HPDE6-E6E7 (cell line): ENCODE measurements around the gene SVOPL.
A peak's percentile ranks its signal among the peaks of the same experiment; 100 is the strongest.
"Not testable (repeated sequence)": the region's sequence is repeated elsewhere in the genome, so short reads cannot be mapped to it uniquely, and the experiment has no call there.

Source experiments
- DNase-seq: peaks from one replicate; pipeline ENCODE4 v3.0.0; 2011; ENCODE audit warnings: missing footprints; ENCODE audit errors: extremely low spot score

The SVOPL gene

GRCh38 chr7:138700857-138701536, at the start of gene SVOPL:
TSS of gene SVOPL (minus strand) at chr7:138701362. CDS start at chr7:138679045, 22,317 bp downstream.
- no peak for DNase-seq

- no peak for DNase-seq
These were observed 49.3 kb upstream of the SVOPL start for GRCh38 chr7:138750473-138750872.

GRCh38 chr7:138749960-138750359, 48.8 kb upstream of the SVOPL start:
- no peak for DNase-seq

- DNase-seq: no peak
These were observed 47.5 kb upstream of the SVOPL start for GRCh38 chr7:138748666-138749065.

- no peak for DNase-seq
These were observed 44.9 kb upstream of the SVOPL start for GRCh38 chr7:138746073-138746472.

- DNase-seq: no peak
These were observed 44.0 kb upstream of the SVOPL start for GRCh38 chr7:138745189-138745588.

- no peak for DNase-seq
These were observed 40.2 kb upstream of the SVOPL start for GRCh38 chr7:138741453-138741735.

GRCh38 chr7:138739859-138740258, 38.7 kb upstream of the SVOPL start:
- DNase-seq: no peak

GRCh38 chr7:138738551-138739335, 37.6 kb upstream of the SVOPL start:
- peak; percentile 50 for DNase-seq

GRCh38 chr7:138738114-138738513, 37.0 kb upstream of the SVOPL start:
- no peak for DNase-seq

- no peak for DNase-seq
These were observed 34.2 kb upstream of the SVOPL start for GRCh38 chr7:138735399-138735798.

GRCh38 chr7:138731733-138732132, 30.6 kb upstream of the SVOPL start:
- DNase-seq: not testable (repeated sequence)

- no peak for DNase-seq
These were observed 28.3 kb upstream of the SVOPL start for GRCh38 chr7:138729444-138729843.

GRCh38 chr7:138727336-138728099, 26.4 kb upstream of the SVOPL start:
- DNase-seq: peak; percentile 46

- no peak for DNase-seq
These were observed 25.1 kb upstream of the SVOPL start for GRCh38 chr7:138726288-138726687.

GRCh38 chr7:138720286-138720685, 19.1 kb upstream of the SVOPL start:
- DNase-seq: peak; percentile 16

- no peak for DNase-seq
These were observed 15.7 kb upstream of the SVOPL start for GRCh38 chr7:138716889-138717288.

- no peak for DNase-seq
These were observed 12.0 kb upstream of the SVOPL start for GRCh38 chr7:138713191-138713590.

GRCh38 chr7:138712652-138713051, 11.5 kb upstream of the SVOPL start:
- DNase-seq: no peak

GRCh38 chr7:138710536-138711385, 9.6 kb upstream of the SVOPL start:
- DNase-seq: no peak

GRCh38 chr7:138705167-138705566, 4.0 kb upstream of the SVOPL start:
- DNase-seq: no peak

GRCh38 chr7:138701537-138701923, 368 bp upstream of the SVOPL start:
- no peak for DNase-seq
